ENCODE measurements around the gene TNPO3.

DNA sequence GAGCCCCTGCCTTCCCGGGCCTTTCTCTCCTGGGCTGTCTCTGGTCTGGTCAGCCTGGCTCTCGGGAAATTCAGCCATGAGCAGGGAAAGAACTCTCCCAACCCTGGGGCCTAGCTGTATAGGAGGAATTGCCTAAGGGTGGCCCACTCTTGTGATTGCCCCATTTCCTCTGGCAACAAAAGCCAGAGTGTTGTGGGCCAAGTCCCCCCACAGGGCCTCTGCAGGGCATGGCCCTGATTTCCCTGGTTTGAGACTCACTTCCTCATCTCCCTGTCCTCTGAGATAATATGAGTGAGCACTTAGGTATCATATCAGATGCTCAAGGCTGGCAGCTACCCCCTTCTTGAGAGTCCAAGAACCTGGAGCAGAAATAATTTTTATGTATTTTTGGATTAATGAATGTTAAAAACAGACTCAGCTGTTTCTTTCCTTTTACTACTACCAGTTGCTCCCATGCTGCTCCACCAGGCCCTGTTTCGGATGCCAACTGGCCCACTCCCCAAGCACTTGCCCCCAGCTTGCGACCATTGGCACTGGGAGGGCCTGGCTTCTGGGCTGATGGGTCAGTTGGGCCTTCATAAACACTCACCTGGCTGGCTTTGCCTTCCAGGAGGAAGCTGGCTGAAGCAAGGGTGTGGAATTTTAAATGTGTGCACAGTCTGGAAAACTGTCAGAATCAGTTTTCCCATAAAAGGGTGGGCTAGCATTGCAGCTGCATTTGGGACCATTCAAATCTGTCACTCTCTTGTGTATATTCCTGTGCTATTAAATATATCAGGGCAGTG lies 105.7 kb downstream of the TNPO3 start:
- TF ChIP-seq, protein P1, sequence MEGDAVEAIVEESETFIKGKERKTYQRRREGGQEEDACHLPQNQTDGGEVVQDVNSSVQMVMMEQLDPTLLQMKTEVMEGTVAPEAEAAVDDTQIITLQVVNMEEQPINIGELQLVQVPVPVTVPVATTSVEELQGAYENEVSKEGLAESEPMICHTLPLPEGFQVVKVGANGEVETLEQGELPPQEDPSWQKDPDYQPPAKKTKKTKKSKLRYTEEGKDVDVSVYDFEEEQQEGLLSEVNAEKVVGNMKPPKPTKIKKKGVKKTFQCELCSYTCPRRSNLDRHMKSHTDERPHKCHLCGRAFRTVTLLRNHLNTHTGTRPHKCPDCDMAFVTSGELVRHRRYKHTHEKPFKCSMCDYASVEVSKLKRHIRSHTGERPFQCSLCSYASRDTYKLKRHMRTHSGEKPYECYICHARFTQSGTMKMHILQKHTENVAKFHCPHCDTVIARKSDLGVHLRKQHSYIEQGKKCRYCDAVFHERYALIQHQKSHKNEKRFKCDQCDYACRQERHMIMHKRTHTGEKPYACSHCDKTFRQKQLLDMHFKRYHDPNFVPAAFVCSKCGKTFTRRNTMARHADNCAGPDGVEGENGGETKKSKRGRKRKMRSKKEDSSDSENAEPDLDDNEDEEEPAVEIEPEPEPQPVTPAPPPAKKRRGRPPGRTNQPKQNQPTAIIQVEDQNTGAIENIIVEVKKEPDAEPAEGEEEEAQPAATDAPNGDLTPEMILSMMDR (IDR thresholded peaks at IDR 0.05 in 2 of 3, conservative IDR thresholded peaks at IDR 0.05 in 1 of 3; ENCODE audit: control insufficient read depth in 2 of 3, extremely low read depth in 1 of 3, insufficient read depth in 1 of 3, low read depth in 3 of 3, low read length in 3 of 3) = no peak
- TF ChIP-seq HDAC2 (IDR thresholded peaks at IDR 0.05) = no peak
- TF ChIP-seq RFX5 (IDR thresholded peaks at IDR 0.05; ENCODE audit: low read depth, low read length) = no peak
- TF ChIP-seq ZSCAN29 (IDR thresholded peaks at IDR 0.05) = no peak
- TF ChIP-seq NR2C2 (IDR thresholded peaks at IDR 0.05; ENCODE audit: borderline replicate concordance, control insufficient read depth, insufficient read length, low read depth) = no peak
- TF ChIP-seq, protein P2, sequence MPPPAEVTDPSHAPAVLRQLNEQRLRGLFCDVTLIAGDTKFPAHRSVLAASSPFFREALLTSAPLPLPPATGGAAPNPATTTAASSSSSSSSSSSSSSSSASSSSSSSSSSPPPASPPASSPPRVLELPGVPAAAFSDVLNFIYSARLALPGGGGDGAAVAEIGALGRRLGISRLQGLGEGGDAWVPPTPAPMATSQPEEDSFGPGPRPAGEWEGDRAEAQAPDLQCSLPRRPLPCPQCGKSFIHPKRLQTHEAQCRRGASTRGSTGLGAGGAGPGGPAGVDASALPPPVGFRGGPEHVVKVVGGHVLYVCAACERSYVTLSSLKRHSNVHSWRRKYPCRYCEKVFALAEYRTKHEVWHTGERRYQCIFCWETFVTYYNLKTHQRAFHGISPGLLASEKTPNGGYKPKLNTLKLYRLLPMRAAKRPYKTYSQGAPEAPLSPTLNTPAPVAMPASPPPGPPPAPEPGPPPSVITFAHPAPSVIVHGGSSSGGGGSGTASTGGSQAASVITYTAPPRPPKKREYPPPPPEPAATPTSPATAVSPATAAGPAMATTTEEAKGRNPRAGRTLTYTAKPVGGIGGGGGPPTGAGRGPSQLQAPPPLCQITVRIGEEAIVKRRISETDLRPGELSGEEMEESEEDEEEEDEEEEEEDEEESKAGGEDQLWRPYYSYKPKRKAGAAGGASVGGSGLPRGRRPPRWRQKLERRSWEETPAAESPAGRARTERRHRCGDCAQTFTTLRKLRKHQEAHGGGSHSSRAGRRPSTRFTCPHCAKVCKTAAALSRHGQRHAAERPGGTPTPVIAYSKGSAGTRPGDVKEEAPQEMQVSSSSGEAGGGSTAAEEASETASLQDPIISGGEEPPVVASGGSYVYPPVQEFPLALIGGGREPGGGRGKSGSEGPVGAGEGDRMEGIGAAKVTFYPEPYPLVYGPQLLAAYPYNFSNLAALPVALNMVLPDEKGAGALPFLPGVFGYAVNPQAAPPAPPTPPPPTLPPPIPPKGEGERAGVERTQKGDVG (CRISPR knock-in tag; IDR thresholded peaks at IDR 0.05) = no peak
- TF ChIP-seq, protein P3, sequence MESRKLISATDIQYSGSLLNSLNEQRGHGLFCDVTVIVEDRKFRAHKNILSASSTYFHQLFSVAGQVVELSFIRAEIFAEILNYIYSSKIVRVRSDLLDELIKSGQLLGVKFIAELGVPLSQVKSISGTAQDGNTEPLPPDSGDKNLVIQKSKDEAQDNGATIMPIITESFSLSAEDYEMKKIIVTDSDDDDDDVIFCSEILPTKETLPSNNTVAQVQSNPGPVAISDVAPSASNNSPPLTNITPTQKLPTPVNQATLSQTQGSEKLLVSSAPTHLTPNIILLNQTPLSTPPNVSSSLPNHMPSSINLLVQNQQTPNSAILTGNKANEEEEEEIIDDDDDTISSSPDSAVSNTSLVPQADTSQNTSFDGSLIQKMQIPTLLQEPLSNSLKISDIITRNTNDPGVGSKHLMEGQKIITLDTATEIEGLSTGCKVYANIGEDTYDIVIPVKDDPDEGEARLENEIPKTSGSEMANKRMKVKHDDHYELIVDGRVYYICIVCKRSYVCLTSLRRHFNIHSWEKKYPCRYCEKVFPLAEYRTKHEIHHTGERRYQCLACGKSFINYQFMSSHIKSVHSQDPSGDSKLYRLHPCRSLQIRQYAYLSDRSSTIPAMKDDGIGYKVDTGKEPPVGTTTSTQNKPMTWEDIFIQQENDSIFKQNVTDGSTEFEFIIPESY (IDR thresholded peaks at IDR 0.05) = no peak
- TF ChIP-seq RELA (IDR thresholded peaks at IDR 0.05; ENCODE audit: borderline replicate concordance, partially characterized antibody) = no peak
- TF ChIP-seq, protein P4, sequence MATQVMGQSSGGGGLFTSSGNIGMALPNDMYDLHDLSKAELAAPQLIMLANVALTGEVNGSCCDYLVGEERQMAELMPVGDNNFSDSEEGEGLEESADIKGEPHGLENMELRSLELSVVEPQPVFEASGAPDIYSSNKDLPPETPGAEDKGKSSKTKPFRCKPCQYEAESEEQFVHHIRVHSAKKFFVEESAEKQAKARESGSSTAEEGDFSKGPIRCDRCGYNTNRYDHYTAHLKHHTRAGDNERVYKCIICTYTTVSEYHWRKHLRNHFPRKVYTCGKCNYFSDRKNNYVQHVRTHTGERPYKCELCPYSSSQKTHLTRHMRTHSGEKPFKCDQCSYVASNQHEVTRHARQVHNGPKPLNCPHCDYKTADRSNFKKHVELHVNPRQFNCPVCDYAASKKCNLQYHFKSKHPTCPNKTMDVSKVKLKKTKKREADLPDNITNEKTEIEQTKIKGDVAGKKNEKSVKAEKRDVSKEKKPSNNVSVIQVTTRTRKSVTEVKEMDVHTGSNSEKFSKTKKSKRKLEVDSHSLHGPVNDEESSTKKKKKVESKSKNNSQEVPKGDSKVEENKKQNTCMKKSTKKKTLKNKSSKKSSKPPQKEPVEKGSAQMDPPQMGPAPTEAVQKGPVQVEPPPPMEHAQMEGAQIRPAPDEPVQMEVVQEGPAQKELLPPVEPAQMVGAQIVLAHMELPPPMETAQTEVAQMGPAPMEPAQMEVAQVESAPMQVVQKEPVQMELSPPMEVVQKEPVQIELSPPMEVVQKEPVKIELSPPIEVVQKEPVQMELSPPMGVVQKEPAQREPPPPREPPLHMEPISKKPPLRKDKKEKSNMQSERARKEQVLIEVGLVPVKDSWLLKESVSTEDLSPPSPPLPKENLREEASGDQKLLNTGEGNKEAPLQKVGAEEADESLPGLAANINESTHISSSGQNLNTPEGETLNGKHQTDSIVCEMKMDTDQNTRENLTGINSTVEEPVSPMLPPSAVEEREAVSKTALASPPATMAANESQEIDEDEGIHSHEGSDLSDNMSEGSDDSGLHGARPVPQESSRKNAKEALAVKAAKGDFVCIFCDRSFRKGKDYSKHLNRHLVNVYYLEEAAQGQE (IDR thresholded peaks at IDR 0.05; ENCODE audit: low read depth, low read length) = no peak
